ENCODE data around the gene MRPL9. TPM values are rescaled to one million over a fixed set of nuclear protein-coding genes. Genes with fewer than 3 reads are reported as not detected.

Gene MRPL9
- total RNA-seq, 1 donor from 2014 or later = 92.1 TPM

GRCh38 chr1:151801846-151802245, 38.5 kb upstream of the MRPL9 start:
- peaks cover 46% of the 10 kb centered on the region for H3K27me3 ChIP-seq (ENCODE audit: control insufficient read depth, insufficient read depth, low read length)
- H3K4me3 ChIP-seq (ENCODE audit: low read depth, low read length) = no peak overlapping the region
- no peak for DNase-seq (ENCODE audit: low read depth)

GRCh38 chr1:151801310-151801820, 38.1 kb upstream of the MRPL9 start:
- Histone ChIP-seq H3K27me3 (ENCODE audit: control insufficient read depth, insufficient read depth, low read length) (peaks cover 45% of the 10 kb centered on the region), H3K36me3 (ENCODE audit: control insufficient read depth, insufficient read depth, low read length) (no peaks in the 10 kb centered on the region), H3K4me3 (ENCODE audit: low read depth, low read length) (no peak overlapping the region)
- DNase-seq (ENCODE audit: low read depth) = no peak
- TF ChIP-seq CTCF (IDR thresholded peaks at IDR 0.05; ENCODE audit: insufficient read depth, low read length, poor library complexity, severe bottlenecking) = no peak

More at GRCh38 chr1:151801846-151802245, 38.5 kb upstream of the MRPL9 start:
- no peak for TF ChIP-seq CTCF (IDR thresholded peaks at IDR 0.05; ENCODE audit: insufficient read depth, low read length, poor library complexity, severe bottlenecking)
- no peaks in the 10 kb centered on the region for H3K36me3 ChIP-seq (ENCODE audit: control insufficient read depth, insufficient read depth, low read length)

GRCh38 chr1:151800830-151801229, 37.5 kb upstream of the MRPL9 start:
- Histone ChIP-seq H3K4me3 (ENCODE audit: low read depth, low read length) (no peak overlapping the region), H3K27me3 (ENCODE audit: control insufficient read depth, insufficient read depth, low read length) (peaks cover 42% of the 10 kb centered on the region), H3K36me3 (ENCODE audit: control insufficient read depth, insufficient read depth, low read length) (no peaks in the 10 kb centered on the region)
- TF ChIP-seq CTCF (IDR thresholded peaks at IDR 0.05; ENCODE audit: insufficient read depth, low read length, poor library complexity, severe bottlenecking) = no peak
- no peak for DNase-seq (ENCODE audit: low read depth)

- H3K27me3 ChIP-seq (ENCODE audit: control insufficient read depth, insufficient read depth, low read length) = peaks cover 36% of the 10 kb centered on the region
- DNase-seq (ENCODE audit: low read depth) = no peak
- TF ChIP-seq CTCF (IDR thresholded peaks at IDR 0.05; ENCODE audit: insufficient read depth, low read length, poor library complexity, severe bottlenecking) = no peak
Observed at GRCh38 chr1:151799179-151800022, 36.1 kb upstream of the MRPL9 start.

GRCh38 chr1:151798571-151798970, 35.3 kb upstream of the MRPL9 start:
- TF ChIP-seq CTCF (IDR thresholded peaks at IDR 0.05; ENCODE audit: insufficient read depth, low read length, poor library complexity, severe bottlenecking) = no peak
- Histone ChIP-seq H3K36me3 (ENCODE audit: control insufficient read depth, insufficient read depth, low read length) (no peaks in the 10 kb centered on the region), H3K4me3 (ENCODE audit: low read depth, low read length) (no peak overlapping the region), H3K27me3 (ENCODE audit: control insufficient read depth, insufficient read depth, low read length) (peaks cover 29% of the 10 kb centered on the region)
- no peak for DNase-seq (ENCODE audit: low read depth)

More at GRCh38 chr1:151799179-151800022, 36.1 kb upstream of the MRPL9 start:
- H3K4me3 ChIP-seq (ENCODE audit: low read depth, low read length) = no peak overlapping the region
- no peaks in the 10 kb centered on the region for H3K36me3 ChIP-seq (ENCODE audit: control insufficient read depth, insufficient read depth, low read length)

Data from kidney epithelial cell (primary cell).